HT1080 (cell line): ENCODE data around the gene BRIX1. TPM values are rescaled to one million over a fixed set of nuclear protein-coding genes. Genes with fewer than 3 reads are reported as not detected.

Experiments used
- DNase-seq: peaks from one replicate; pipeline ENCODE4 v3.0.0-alpha.2; 2015; ENCODE audit warnings: low read depth
- polyA plus RNA-seq, 2 experiments: library from polyadenylated mRNA; depleted of rRNA; stranded (reverse); fragments of >200 nt; gene quantifications; 2 replicates each; pipeline ENCODE4 v1.2.3, GENCODE V29; 2015
- total RNA-seq: library from RNA; depleted of rRNA; stranded (reverse); fragments of >200 nt; shearing (Covaris generic); gene quantifications from 2 replicates; pipeline ENCODE4 v1.2.3, GENCODE V29; 2014; rRNA removed

The BRIX1 gene
- total RNA-seq = 90.4 and 108 TPM in 2 replicates
- polyA plus RNA-seq (2015; cell fraction: cytosol; rRNA removed) = 72.1 and 87.4 TPM in 2 replicates
- 93.4 and 100 TPM in 2 replicates for polyA plus RNA-seq (2015; cell fraction: nucleus; rRNA removed)

GRCh38 chr5:34915139-34915855 is at the start of gene BRIX1, which contains the start of gene RAD1:
Gene BRIX1, plus strand, starts transcription at chr5:34915711. Its CDS starts 28 bp downstream, at chr5:34915739.
Gene RAD1, minus strand, starts transcription at chr5:34915504. Its CDS starts 612 bp downstream, at chr5:34914892.
- peak; percentile 97 for DNase-seq

GRCh38 chr5:34866989-34867471 is 48.5 kb upstream of the BRIX1 start:
- no peak for DNase-seq

GRCh38 chr5:34867660-34868059 is 47.9 kb upstream of the BRIX1 start:
- DNase-seq = no peak

GRCh38 chr5:34868791-34869190 is 46.7 kb upstream of the BRIX1 start:
- DNase-seq = no peak

- DNase-seq = no peak
Observed at GRCh38 chr5:34869256-34869655, 46.3 kb upstream of the BRIX1 start.

GRCh38 chr5:34870382-34870781 is 45.1 kb upstream of the BRIX1 start:
- no peak for DNase-seq

GRCh38 chr5:34876275-34876674 is 39.2 kb upstream of the BRIX1 start:
- no peak for DNase-seq

GRCh38 chr5:34881246-34881645 is 34.3 kb upstream of the BRIX1 start:
- no peak for DNase-seq

- no peak for DNase-seq
Observed at GRCh38 chr5:34886392-34887119, 29.0 kb upstream of the BRIX1 start.

- no peak for DNase-seq
Observed at GRCh38 chr5:34889394-34889793, 26.1 kb upstream of the BRIX1 start.

- no peak for DNase-seq
Observed at GRCh38 chr5:34891981-34892380, 23.5 kb upstream of the BRIX1 start.

- no peak for DNase-seq
Observed at GRCh38 chr5:34892414-34892813, 23.1 kb upstream of the BRIX1 start.

GRCh38 chr5:34894716-34895115 is 20.8 kb upstream of the BRIX1 start:
- no peak for DNase-seq

GRCh38 chr5:34895641-34896419 is 19.7 kb upstream of the BRIX1 start:
- DNase-seq = no peak

- no peak for DNase-seq
Observed at GRCh38 chr5:34897646-34898045, 17.9 kb upstream of the BRIX1 start.

GRCh38 chr5:34898258-34898895 is 17.1 kb upstream of the BRIX1 start:
- DNase-seq = peak; percentile 50

GRCh38 chr5:34899066-34899465 is 16.4 kb upstream of the BRIX1 start:
- DNase-seq = no peak

GRCh38 chr5:34900652-34901051 is 14.9 kb upstream of the BRIX1 start:
- no peak for DNase-seq

GRCh38 chr5:34903260-34903659 is 12.3 kb upstream of the BRIX1 start:
- no peak for DNase-seq

- DNase-seq = no peak
Observed at GRCh38 chr5:34905564-34905963, 9.9 kb upstream of the BRIX1 start.

GRCh38 chr5:34913072-34913471 is 2.4 kb upstream of the BRIX1 start:
- no peak for DNase-seq
